Right lobe of liver (tissue), 4 donors: ENCODE results near the gene GLIPR2.

Experiments used
- CTCF ChIP-seq, 4 donors: fragments of 200-600 bp in 3 of 4; fragments of 450-650 bp in 1 of 4; IDR thresholded peaks; one replicate each; pipeline versions ENCODE4 v1.5.1 to v1.8.0; 2016 to 2022; ENCODE audit warnings: antibody characterized with exemption in 4 of 4, mild to moderate bottlenecking in 2 of 4
- POLR2A ChIP-seq: fragments of 450-650 bp; IDR thresholded peaks from one replicate; pipeline ENCODE4 v1.6.1; 2017; ENCODE audit warnings: antibody characterized with exemption, mild to moderate bottlenecking
- donor health status: DM: no; HTN: no; CAD: no.
- donor health status: DM: no; HTN: no; CAD: no.
- donor health status: DM: no; HTN: yes; CAD: no.

- TF ChIP-seq CTCF (IDR thresholded peaks at IDR 0.05) = no peak
- no peak for TF ChIP-seq POLR2A
These were observed 8.2 kb upstream of the GLIPR2 start for GRCh38 chr9:36128349-36128748.
